SH-SY5Y (cell line): Measurements from ENCODE around the gene IRF3.

Experiments used
- GATA2 ChIP-seq: IDR thresholded peaks from 2 replicates; pipeline ENCODE4 v1.6.1; 2011; ENCODE audit warnings: mild to moderate bottlenecking, low read depth, low read length
- GATA3 ChIP-seq: IDR thresholded peaks from 2 replicates; pipeline ENCODE4 v1.6.1; 2011; ENCODE audit warnings: low read depth, mild to moderate bottlenecking, low read length, moderate library complexity

IRF3 gene

GRCh38 chr19:49691243-49692146, 25.8 kb upstream of the IRF3 start:
- TF ChIP-seq GATA3, result no peak
- no peak for TF ChIP-seq GATA2

GRCh38 chr19:49690656-49691242, 25.1 kb upstream of the IRF3 start, which contains the start of gene CPT1C:
Gene CPT1C (plus strand): TSS chr19:49691116. CDS start chr19:49692253, 1,137 bp downstream.
- no peak for TF ChIP-seq GATA2
- no peak for TF ChIP-seq GATA3

- no peak for TF ChIP-seq GATA2
- TF ChIP-seq GATA3, result no peak
Measured at GRCh38 chr19:49690079-49690655, 24.5 kb upstream of the IRF3 start.

GRCh38 chr19:49689133-49690078, 23.7 kb upstream of the IRF3 start, which contains the start of gene ADM5:
Gene ADM5 (plus strand): TSS chr19:49689594. CDS start chr19:49689838, 244 bp downstream.
- no peak for TF ChIP-seq GATA3
- TF ChIP-seq GATA2, result no peak

- TF ChIP-seq GATA2 (no peak), GATA3 (no peak)
Measured at GRCh38 chr19:49688531-49689132, 23.0 kb upstream of the IRF3 start.

GRCh38 chr19:49687566-49688316, 22.1 kb upstream of the IRF3 start:
- no peak for TF ChIP-seq GATA2
- TF ChIP-seq GATA3, result no peak

- TF ChIP-seq GATA3 (no peak), GATA2 (no peak)
Measured at GRCh38 chr19:49687150-49687549, 21.5 kb upstream of the IRF3 start.

GRCh38 chr19:49686503-49687088, 20.9 kb upstream of the IRF3 start:
- TF ChIP-seq GATA2, result no peak
- TF ChIP-seq GATA3, result no peak

GRCh38 chr19:49685845-49686332, 20.2 kb upstream of the IRF3 start:
- TF ChIP-seq GATA3 (no peak), GATA2 (no peak)

GRCh38 chr19:49684983-49685553, 19.4 kb upstream of the IRF3 start:
- no peak for TF ChIP-seq GATA3
- no peak for TF ChIP-seq GATA2

GRCh38 chr19:49684251-49684982, 18.8 kb upstream of the IRF3 start:
- TF ChIP-seq GATA3 (no peak), GATA2 (no peak)
